SW480 (cell line): ENCODE data around the gene DYNC1LI1.

ENCODE experiments used
- DNase-seq: peaks from one replicate; pipeline ENCODE4 v3.0.0-alpha.2; 2016; ENCODE audit warnings: low spot score

The DYNC1LI1 gene

GRCh38 chr3:32492684-32493436 lies 77.8 kb downstream of the DYNC1LI1 start:
- no peak for DNase-seq

- no peak for DNase-seq
Observed at GRCh38 chr3:32488474-32489008, 82.1 kb downstream of the DYNC1LI1 start.

GRCh38 chr3:32487781-32488473 lies 82.7 kb downstream of the DYNC1LI1 start:
- DNase-seq: no peak

GRCh38 chr3:32484436-32484835 lies 86.2 kb downstream of the DYNC1LI1 start:
- DNase-seq: no peak

- no peak for DNase-seq
Observed at GRCh38 chr3:32483772-32484171, 86.9 kb downstream of the DYNC1LI1 start.

- DNase-seq: no peak
Observed at GRCh38 chr3:32482693-32483092, 88.0 kb downstream of the DYNC1LI1 start.

GRCh38 chr3:32481791-32482631 lies 88.6 kb downstream of the DYNC1LI1 start:
- DNase-seq: no peak

GRCh38 chr3:32480604-32481003 lies 90.1 kb downstream of the DYNC1LI1 start:
- DNase-seq: no peak
